ENCODE measurements around the gene A1BG. TPM values are rescaled to one million over a fixed set of nuclear protein-coding genes. Genes with fewer than 3 reads are reported as not detected.

Gene A1BG
- total RNA-seq, 4 donors from 2014 or later = 86.1 to 165 (median 97.6) TPM

DNA sequence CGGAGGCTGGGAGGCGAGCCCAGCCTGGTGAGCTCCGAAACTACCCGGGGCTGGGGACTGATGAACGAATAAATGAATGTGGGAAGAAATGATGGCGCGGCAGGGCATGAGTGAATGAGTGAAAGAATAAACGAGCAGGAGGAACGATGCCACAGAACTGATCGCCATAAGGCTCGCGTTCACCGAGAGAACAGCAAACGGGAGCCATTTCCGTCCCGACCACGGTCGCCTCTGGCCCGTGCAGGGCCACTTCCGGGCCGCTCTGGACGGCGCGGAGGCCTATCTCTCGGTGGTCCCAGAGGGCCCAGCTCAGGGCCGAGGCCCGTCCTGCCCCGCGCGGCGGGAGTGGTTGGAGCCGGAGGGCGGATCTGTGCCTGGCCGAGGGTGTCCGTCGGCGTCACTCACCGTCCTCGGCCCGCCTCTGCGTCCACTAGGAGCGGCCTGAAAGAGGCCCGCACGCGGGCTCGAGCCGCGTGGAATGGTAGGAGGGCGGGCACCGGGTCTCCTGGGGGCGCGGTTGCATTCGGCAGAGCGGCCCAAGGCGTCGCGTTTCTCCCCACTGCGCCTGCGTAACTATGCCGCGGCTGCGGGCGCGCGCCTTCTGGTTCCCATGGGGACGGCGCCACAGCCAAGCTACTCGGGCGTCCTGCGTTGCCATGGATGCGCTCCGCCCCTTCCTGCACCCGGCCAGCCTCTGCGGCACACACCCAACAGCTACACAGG lies 9.1 kb upstream of the A1BG start, which contains the start of gene ZNF497:
Gene ZNF497, minus strand, starts transcription at position 480 of the 723 bp plus-strand sequence. CDS start 5,116 bp downstream, outside the sequence.
- peak; percentile 93 for DNase-seq (ENCODE audit: low spot score in 2 of 2)
- peak; percentile 91 to 93 for TF ChIP-seq EP300 (IDR thresholded peaks at IDR 0.05)
- TF ChIP-seq, protein P1, sequence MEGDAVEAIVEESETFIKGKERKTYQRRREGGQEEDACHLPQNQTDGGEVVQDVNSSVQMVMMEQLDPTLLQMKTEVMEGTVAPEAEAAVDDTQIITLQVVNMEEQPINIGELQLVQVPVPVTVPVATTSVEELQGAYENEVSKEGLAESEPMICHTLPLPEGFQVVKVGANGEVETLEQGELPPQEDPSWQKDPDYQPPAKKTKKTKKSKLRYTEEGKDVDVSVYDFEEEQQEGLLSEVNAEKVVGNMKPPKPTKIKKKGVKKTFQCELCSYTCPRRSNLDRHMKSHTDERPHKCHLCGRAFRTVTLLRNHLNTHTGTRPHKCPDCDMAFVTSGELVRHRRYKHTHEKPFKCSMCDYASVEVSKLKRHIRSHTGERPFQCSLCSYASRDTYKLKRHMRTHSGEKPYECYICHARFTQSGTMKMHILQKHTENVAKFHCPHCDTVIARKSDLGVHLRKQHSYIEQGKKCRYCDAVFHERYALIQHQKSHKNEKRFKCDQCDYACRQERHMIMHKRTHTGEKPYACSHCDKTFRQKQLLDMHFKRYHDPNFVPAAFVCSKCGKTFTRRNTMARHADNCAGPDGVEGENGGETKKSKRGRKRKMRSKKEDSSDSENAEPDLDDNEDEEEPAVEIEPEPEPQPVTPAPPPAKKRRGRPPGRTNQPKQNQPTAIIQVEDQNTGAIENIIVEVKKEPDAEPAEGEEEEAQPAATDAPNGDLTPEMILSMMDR (IDR thresholded peaks at IDR 0.05) = peak in 2 of 5 experiments; percentile 46 to 48
- TF ChIP-seq POLR2A (IDR thresholded peaks at IDR 0.05) = peak; percentile 10 to 49
- WGBS, 2 donors = 0 to 1% methylated on average over 18 to 48 of the region's 74 CpGs
- Histone ChIP-seq H3K4me1 (peaks cover 0 to 19% (median 6%) of the 10 kb centered on the region in 4 donors), H3K9me3 (no peaks in the 10 kb centered on the region), H3K27ac (peak within 1 kb of the TSS; percentile 80 to 97 (median 94)), H3K36me3 (peaks cover 0 to 37% (median 0%) of the 10 kb centered on the region in 3 donors), H3K27me3 (no peaks in the 10 kb centered on the region), H3K4me3 (peak within 1 kb of the TSS; percentile 61 to 84 (median 76))

DNA sequence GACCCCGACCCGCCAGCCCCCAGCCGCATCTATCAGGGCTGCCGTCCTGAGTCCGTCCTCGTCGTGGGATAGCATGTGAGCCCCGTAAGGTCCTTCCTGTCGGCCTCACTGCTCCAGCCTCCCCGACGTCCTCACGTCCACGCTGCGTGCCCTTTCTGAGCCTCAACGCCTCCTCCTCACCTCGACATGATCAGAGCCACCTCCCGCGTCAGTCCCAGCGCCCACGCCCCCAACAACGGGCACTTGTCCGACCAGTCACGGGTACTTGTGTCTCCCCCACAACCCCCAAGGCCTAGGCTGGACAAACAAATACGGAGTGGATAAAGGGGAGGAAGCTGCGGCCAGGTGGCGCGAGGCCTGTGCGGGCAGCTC lies 8.6 kb upstream of the A1BG start:
- peaks cover 0 to 4% of the 10 kb centered on the region in 2 donors for H3K27me3 ChIP-seq
- 3 to 4% methylated on average over 28 of the region's 28 CpGs for WGBS, 2 donors
- TF ChIP-seq EP300 (IDR thresholded peaks at IDR 0.05) (no peak), POLR2A (IDR thresholded peaks at IDR 0.05) (no peak)
- TF ChIP-seq, protein P1 (IDR thresholded peaks at IDR 0.05) = no peak
- H3K9me3 ChIP-seq = no peaks in the 10 kb centered on the region
- H3K36me3 ChIP-seq = peaks cover 0 to 37% (median 0%) of the 10 kb centered on the region in 3 donors
- no peak for DNase-seq (ENCODE audit: low spot score in 2 of 2)
- peaks cover 0 to 24% (median 9%) of the 10 kb centered on the region in 4 donors for H3K4me1 ChIP-seq
- H3K4me3 ChIP-seq = peak overlapping the region; percentile 61 to 84 (median 76)
- peak overlapping the region; percentile 80 to 97 (median 94) for H3K27ac ChIP-seq

DNA sequence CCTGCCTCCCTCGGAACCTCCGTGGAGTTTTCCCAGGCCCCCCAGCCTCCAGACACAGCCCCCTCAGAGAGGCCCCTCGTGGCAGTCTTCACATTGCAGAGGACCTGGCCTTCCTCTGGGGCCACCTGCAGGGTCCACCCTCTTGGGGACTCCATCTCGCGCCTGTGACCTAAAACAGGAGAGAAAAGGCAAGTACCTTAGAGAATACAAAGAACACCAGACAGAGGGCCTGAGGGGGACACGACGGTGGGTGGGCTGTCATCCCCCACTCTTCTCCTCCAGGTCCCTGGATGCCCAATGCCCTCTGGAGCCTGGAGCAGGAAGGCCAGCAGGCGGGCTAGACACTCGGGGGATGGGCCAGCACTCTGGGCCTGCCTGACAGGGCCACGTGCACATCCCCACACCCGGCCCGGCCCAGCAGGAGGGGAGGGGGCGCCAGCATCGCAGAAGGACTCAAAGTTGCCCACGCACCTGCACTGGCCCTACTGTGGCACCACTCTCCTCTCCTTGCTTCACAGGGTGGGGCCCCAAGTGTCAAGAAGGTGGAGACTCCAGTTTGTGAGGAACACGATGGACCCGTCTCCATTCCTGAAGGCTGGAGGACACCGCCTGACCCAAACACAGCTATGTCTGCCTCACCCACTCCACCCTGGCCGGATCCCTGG lies 4.3 kb upstream of the A1BG start:
- DNase-seq (ENCODE audit: low spot score in 2 of 2) = no peak
- Histone ChIP-seq H3K27ac (no peak overlapping the region), H3K9me3 (peaks cover 0 to 5% (median 0%) of the 10 kb centered on the region in 4 donors), H3K4me3 (peak overlapping the region in 1 of 4 donors; percentile 41), H3K4me1 (peaks cover 0 to 28% (median 14%) of the 10 kb centered on the region in 4 donors), H3K27me3 (peaks cover 0 to 18% of the 10 kb centered on the region in 2 donors), H3K36me3 (peaks cover 0 to 45% (median 0%) of the 10 kb centered on the region in 3 donors)
- WGBS, 2 donors = 68 to 76% methylated on average over 18 of the region's 19 CpGs
- TF ChIP-seq POLR2A (IDR thresholded peaks at IDR 0.05) (no peak), EP300 (IDR thresholded peaks at IDR 0.05) (no peak)
- TF ChIP-seq, protein P1 (IDR thresholded peaks at IDR 0.05) = no peak

DNA sequence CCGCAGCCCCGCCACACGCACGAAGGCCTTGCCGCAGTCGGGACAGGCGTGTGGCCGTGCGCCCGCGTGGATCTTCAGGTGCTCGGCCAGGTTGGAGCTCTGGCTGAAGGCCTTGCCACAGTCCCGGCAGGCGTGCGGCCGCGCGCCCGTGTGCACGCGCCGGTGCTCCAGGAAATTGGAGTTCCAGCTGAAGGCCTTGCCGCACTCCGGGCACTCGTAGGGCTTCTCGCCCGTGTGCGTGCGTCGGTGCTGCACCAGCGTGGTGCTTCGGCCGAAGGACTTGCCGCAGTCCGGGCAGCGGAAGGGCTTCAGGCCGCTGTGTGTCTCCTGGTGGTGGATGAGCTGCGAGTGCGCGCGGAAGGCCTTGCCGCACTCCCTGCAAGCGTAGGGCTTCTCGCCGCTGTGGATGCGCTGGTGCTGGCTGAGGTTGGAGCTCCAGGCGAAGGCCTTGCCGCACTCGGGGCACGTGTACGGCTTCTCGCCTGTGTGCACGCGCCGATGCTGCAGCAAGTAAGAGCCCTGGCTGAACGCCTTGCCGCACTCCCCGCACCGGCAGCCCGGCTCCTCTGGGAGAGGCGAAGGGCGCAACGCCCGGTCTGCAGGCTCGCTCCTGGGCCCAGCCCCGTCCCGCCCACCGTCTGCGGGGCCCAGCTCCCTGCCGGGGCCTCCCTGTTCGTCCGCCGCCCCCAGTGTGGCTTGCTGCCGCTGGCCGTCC lies 3.6 kb upstream of the A1BG start:
- Histone ChIP-seq H3K36me3 (peaks cover 0 to 47% (median 0%) of the 10 kb centered on the region in 3 donors), H3K4me3 (peak overlapping the region in 3 of 4 donors; percentile 16 to 41 (median 28)), H3K4me1 (peaks cover 0 to 27% (median 14%) of the 10 kb centered on the region in 4 donors), H3K9me3 (peaks cover 0 to 5% (median 0%) of the 10 kb centered on the region in 4 donors), H3K27ac (no peak overlapping the region), H3K27me3 (peaks cover 0 to 18% of the 10 kb centered on the region in 2 donors)
- TF ChIP-seq POLR2A (IDR thresholded peaks at IDR 0.05) (no peak), EP300 (IDR thresholded peaks at IDR 0.05) (no peak)
- TF ChIP-seq, protein P1 (IDR thresholded peaks at IDR 0.05) = no peak
- no peak for DNase-seq (ENCODE audit: low spot score in 2 of 2)
- WGBS, 2 donors = 28 to 47% methylated on average over 41 to 54 of the region's 75 CpGs

Measured in tibial nerve (tissue), 4 donors.